WTC11 (cell line): ENCODE measurements around the gene KDR. TPM values are rescaled to one million over a fixed set of nuclear protein-coding genes. Genes with fewer than 3 reads are reported as not detected.

Experiments
- ATAC-seq: fragments of 200-7000 bp; cut with Tn5 transposase; 2 replicates; pipeline ENCODE4 v1.10.0; 2021; ENCODE audit warnings: mild to moderate bottlenecking, moderate library complexity
- CTCF ChIA-PET: fragments of 300-600 bp; sonication (Branson Sonifier 250); formaldehyde crosslinking; loops from one replicate; lab custom pipeline; 2021; ENCODE audit warnings: antibody characterized with exemption; lab: Charles Lee
- POLR2A ChIA-PET: fragments of 350-600 bp; sonication (Branson Sonifier 250); formaldehyde crosslinking; loops from one replicate; lab custom pipeline; 2021; ENCODE audit warnings: antibody characterized with exemption; lab: Charles Lee
- DNase-seq: peaks from one replicate; pipeline ENCODE4 v3.0.0; 2021; ENCODE audit warnings: low spot score
- H3K27ac Mint-ChIP-seq: 2 replicates; pipeline ENCODE4 v1.8.0; 2021; ENCODE audit warnings: mixed read lengths
- H3K27me3 Mint-ChIP-seq: 2 replicates; pipeline ENCODE4 v1.8.0; 2021; ENCODE audit warnings: low read depth, mild to moderate bottlenecking, moderate library complexity, mixed read lengths
- H3K36me3 Mint-ChIP-seq: 2 replicates; pipeline ENCODE4 v1.8.0; 2021; ENCODE audit warnings: mixed read lengths
- H3K4me1 Mint-ChIP-seq: 2 replicates; pipeline ENCODE4 v1.8.0; 2022; ENCODE audit warnings: mixed read lengths
- H3K4me3 Mint-ChIP-seq: 2 replicates; pipeline ENCODE4 v1.8.0; 2021; ENCODE audit warnings: mild to moderate bottlenecking, moderate library complexity, mixed read lengths
- H3K9me3 Mint-ChIP-seq: 2 replicates; pipeline ENCODE4 v1.8.0; 2021; ENCODE audit warnings: mixed read lengths
- AFF4 ChIP-seq: sonication (generic); formaldehyde crosslinking; IDR thresholded peaks from 2 replicates; pipeline ENCODE4 v1.8.1; 2023; ENCODE audit warnings: mild to moderate bottlenecking, missing genetic modification reagents, borderline replicate concordance
- E2F5 ChIP-seq: sonication (generic); formaldehyde crosslinking; IDR thresholded peaks from 2 replicates; pipeline ENCODE4 v1.8.1; 2022; ENCODE audit warnings: mild to moderate bottlenecking, moderate library complexity, missing genetic modification reagents
- FOXK1 ChIP-seq: sonication (generic); formaldehyde crosslinking; IDR thresholded peaks from 2 replicates; pipeline ENCODE4 v1.8.0; 2022; ENCODE audit warnings: mild to moderate bottlenecking, moderate library complexity, missing genetic modification reagents
- FOXP1 ChIP-seq: sonication (generic); formaldehyde crosslinking; IDR thresholded peaks from 2 replicates; pipeline ENCODE4 v1.8.0; 2022; ENCODE audit warnings: missing genetic modification reagents, mild to moderate bottlenecking, moderate library complexity, borderline replicate concordance
- GRHL2 ChIP-seq: fragments of 250-450 bp; sonication (Bioruptor Pico); IDR thresholded peaks from 2 replicates; pipeline ENCODE4 v1.8.0; 2022; ENCODE audit warnings: mild to moderate bottlenecking, moderate library complexity; ENCODE audit not compliant: insufficient replicate concordance, severe bottlenecking
- HMGA2 ChIP-seq: fragments of 250-450 bp; sonication (Bioruptor Pico); IDR thresholded peaks from 2 replicates; pipeline ENCODE4 v1.4.0; 2021; ENCODE audit warnings: mild to moderate bottlenecking, moderate library complexity
- IRF1 ChIP-seq: sonication (generic); formaldehyde crosslinking; IDR thresholded peaks from 2 replicates; pipeline ENCODE4 v1.8.0; 2023; ENCODE audit warnings: missing genetic modification reagents
- MAX ChIP-seq: sonication (generic); formaldehyde crosslinking; IDR thresholded peaks from 2 replicates; pipeline ENCODE4 v1.8.0; 2022; ENCODE audit warnings: mild to moderate bottlenecking, missing genetic modification reagents
- TCF7 ChIP-seq: sonication (generic); formaldehyde crosslinking; IDR thresholded peaks from 2 replicates; pipeline ENCODE4 v1.8.0; 2022; ENCODE audit warnings: mild to moderate bottlenecking, low read depth, missing genetic modification reagents, moderate library complexity
- ZNF138 ChIP-seq: sonication (generic); formaldehyde crosslinking; conservative IDR thresholded peaks from 2 replicates; pipeline ENCODE4 v1.8.1; 2022; ENCODE audit warnings: mild to moderate bottlenecking, moderate library complexity, missing genetic modification reagents
- ZNF425 ChIP-seq: fragments of 250-450 bp; sonication (Bioruptor Pico); conservative IDR thresholded peaks from 2 replicates; pipeline ENCODE4 v1.9.0; 2021; ENCODE audit warnings: mild to moderate bottlenecking
- ZNF532 ChIP-seq: fragments of 250-450 bp; sonication (Bioruptor Pico); IDR thresholded peaks from 2 replicates; pipeline ENCODE4 v1.9.0; 2021; ENCODE audit warnings: mild to moderate bottlenecking, borderline replicate concordance
- ZNF671 ChIP-seq: fragments of 250-450 bp; sonication (Bioruptor Pico); IDR thresholded peaks from 2 replicates; pipeline ENCODE4 v1.8.0; 2021; ENCODE audit warnings: mild to moderate bottlenecking
- ZSCAN18 ChIP-seq: fragments of 250-450 bp; sonication (Bioruptor Pico); IDR thresholded peaks from 2 replicates; pipeline ENCODE4 v2.1.2; 2022; ENCODE audit warnings: mild to moderate bottlenecking, moderate library complexity
- total RNA-seq: library from RNA; stranded (reverse); gene quantifications from 3 replicates; pipeline ENCODE4 v1.2.3, GENCODE V29; 2021

Gene KDR
- total RNA-seq, 1 experiment from 2014 or later, result 80.8 TPM

GRCh38 chr4:55098456-55099204 lies 26.8 kb downstream of the KDR start:
- no peak overlapping the region for H3K27ac Mint-ChIP-seq
- no peak overlapping the region for H3K4me3 Mint-ChIP-seq
- H3K27me3 Mint-ChIP-seq, result no peaks in the 10 kb centered on the region
- H3K36me3 Mint-ChIP-seq, result peaks cover 96% of the 10 kb centered on the region
- DNase-seq (no peak), ATAC-seq (no peak)
- ChIA-PET CTCF (no interaction called here), POLR2A (no interaction called here)
- no peaks in the 10 kb centered on the region for H3K9me3 Mint-ChIP-seq
- no peaks in the 10 kb centered on the region for H3K4me1 Mint-ChIP-seq
- TF ChIP-seq ZNF425 (CRISPR knock-in tag), result no peak
- TF ChIP-seq HMGA2 (CRISPR knock-in tag), result peak; percentile 18; the same call in 1 of the 2 replicates
- TF ChIP-seq FOXK1 (CRISPR knock-in tag), result no peak
- TF ChIP-seq ZNF671 (CRISPR knock-in tag), result no peak

- no peak overlapping the region for H3K4me3 Mint-ChIP-seq
- peaks cover 96% of the 10 kb centered on the region for H3K36me3 Mint-ChIP-seq
- H3K27ac Mint-ChIP-seq, result no peak overlapping the region
- ChIA-PET CTCF (no interaction called here), POLR2A (no interaction called here)
- DNase-seq (no peak), ATAC-seq (no peak)
- H3K9me3 Mint-ChIP-seq, result no peaks in the 10 kb centered on the region
- no peaks in the 10 kb centered on the region for H3K27me3 Mint-ChIP-seq
- H3K4me1 Mint-ChIP-seq, result no peaks in the 10 kb centered on the region
- TF ChIP-seq ZNF138 (no peak), ZNF425 (CRISPR knock-in tag) (no peak), AFF4 (CRISPR knock-in tag) (no peak), ZNF671 (CRISPR knock-in tag) (no peak), ZNF532 (CRISPR knock-in tag) (no peak), IRF1 (CRISPR knock-in tag) (no peak), FOXP1 (no peak), E2F5 (CRISPR knock-in tag) (no peak), ZSCAN18 (no peak), MAX (CRISPR knock-in tag) (no peak), TCF7 (CRISPR knock-in tag) (no peak), GRHL2 (CRISPR knock-in tag) (no peak)
These were observed 28.8 kb downstream of the KDR start for GRCh38 chr4:55096619-55097018.
